Stimulated activated CD4-positive, alpha-beta T cell treated with anti-CD3 and anti-CD28 coated beads, Interleukin-2, amount 100 ng/mL, for 48 hours (primary cell): Measurements from ENCODE around the gene FAM114A1.
"Not testable (repeated sequence)": the region's sequence is repeated elsewhere in the genome, so short reads cannot be mapped to it uniquely, and the experiment has no call there.

Source experiments
- DNase-seq, 2 donors: peaks; one replicate each; pipeline ENCODE4 v3.0.0-alpha.2; 2020

FAM114A1 gene

DNA sequence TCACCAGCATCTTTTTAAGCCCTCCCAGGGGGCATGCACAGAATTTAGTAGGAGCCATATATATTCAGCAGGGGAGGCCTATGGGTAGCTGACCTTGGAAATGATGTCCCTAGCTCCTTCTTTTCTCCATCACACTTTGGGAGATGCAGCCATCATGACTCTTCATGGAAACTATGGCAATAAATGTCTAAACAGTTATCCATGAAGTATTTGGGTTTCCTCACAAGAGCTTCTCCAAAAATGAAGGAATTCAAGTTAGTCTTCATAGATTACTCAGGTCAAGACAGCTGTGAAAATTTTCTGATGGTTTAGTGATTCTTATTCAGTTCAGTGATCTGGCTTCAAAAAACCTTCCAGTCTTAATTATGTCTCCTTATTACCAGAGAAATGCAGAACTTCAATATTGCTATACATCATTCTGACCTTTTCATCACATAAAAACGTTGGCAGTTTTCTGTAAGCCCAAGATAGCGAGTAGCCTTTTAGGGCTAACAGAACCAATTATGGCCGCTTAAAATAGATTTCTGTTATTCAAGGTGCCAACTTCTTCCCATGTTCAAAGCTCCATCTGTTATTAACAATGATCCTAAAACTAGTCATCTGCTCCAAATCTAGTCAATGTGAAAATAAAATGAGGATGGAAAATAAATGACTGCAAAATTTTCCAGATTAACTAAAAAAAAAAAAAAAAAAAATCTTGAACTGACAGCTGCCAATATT is 112.1 kb downstream of the FAM114A1 start:
- no peak for DNase-seq

DNA sequence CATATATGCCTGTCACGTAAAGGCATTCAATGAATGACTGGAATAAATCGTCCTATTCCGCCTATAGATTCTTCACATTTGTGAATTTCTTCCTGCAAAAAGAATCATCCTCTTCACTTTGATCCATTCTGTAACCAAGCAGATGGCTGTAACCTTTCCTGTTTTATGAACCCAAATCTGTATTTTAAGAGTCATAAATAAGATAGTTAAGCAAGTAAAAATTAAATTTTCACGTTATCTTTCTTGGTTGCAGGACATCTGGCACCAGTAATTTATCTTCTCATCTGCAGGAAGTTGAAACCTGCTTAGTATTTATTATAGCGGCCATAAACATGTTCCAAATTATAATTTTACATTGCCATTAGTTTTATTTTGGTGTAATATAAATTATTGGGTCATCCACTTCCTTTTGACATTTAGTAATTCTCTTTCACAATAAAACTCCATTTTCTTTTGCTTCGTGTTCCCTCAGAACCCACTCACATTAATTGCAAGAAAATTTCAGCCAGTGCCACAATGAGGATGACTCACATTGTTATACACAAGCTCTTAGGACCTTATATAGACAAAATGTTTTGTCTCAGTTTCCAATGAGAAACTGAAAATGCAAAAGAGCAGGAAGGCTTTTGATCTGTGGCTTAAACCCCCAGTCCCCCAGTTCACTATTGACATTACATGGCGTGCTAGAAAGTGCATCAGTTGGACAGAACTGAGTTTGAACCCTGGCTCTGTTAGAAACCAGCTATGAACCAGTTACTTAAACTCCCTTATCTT is 113.5 kb downstream of the FAM114A1 start:
- DNase-seq = no peak

DNA sequence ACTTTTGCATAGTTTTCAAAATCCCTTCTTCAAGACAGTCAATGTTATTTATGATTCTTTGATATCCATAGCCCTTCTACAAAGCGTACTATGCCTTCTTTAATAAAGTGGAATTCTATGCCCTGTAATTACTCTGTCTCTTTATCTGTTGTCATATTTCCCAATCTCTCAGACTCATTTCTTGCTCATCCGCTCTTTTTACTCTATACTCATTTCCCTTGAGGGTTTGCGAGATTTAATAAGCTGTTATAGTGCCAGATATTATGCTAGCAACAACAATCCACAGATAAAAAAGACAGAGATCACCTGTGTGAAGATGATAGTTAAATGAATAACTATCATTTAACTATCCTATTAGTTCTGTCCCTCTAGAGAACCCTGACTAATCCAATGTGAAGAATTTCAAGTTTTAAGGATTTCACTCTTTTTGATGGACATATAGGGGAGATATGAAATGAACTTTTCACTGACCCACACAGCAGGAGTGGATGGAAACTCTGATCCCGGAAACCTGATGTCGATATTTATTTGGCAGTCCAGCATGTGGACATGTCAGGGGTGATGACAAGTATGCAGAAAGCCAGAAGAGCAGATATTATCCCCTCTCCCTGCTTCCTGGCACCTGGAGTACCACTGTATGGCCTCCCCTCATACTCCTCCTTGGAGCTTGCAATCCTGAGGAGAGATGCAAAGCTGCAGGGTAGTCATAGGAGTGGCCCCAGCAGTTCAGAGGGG is 114.9 kb downstream of the FAM114A1 start:
- DNase-seq = no peak

DNA sequence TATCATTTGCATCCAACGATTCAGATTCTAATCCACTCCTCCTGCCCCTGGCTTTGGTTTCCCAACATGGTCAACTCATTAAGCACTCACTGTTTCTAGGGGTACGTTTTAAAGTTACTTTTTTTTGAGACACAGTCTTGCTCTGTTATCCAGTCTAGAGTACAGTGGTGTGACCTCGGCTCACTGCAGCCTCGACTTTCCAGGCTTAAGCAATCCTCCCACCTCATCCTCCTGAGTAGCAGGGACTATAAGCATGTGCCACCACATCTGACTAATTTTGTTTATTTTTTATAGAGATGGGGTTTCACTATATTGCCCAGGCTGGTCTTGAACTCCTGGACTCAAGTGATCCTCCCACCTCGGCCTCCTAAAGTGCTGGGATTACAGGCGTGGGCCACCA is 115.7 kb downstream of the FAM114A1 start:
- DNase-seq = no peak

DNA sequence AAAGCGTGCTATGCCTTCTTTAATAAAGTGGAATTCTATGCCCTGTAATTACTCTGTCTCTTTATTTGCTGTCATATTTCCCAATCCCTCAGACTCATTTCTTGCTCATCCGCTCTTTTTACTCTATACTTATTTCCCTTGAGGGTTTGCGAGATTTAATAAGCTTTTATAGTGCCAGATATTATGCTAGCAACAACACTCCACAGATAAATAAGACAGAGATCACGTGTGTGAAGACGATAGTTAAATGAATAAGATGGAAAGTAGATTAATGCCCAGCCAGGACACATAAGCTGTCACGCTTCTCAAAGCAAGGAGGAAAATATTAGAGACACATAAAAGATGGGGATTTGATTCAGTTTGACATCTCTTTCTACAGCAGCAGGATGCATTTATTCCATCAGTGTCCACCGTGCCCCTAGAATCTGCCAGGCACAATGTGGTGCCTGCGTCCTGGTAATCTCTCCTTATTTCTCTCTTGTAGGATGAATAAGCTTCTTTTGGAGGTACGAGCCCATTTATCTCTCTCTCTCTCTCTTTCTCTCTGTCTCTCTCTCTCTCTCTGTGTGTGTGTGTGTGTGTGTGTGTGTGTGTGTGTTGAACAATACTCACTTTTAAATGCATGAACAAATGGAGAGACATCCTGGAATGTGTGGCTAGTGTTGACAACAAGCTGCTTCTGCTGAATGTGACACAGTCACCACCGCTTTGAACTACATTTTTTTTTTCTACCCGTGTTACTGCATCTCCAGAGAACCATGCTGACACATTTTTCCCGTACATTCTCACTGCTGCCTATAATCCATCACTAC is 116.4 kb downstream of the FAM114A1 start:
- DNase-seq = no peak

DNA sequence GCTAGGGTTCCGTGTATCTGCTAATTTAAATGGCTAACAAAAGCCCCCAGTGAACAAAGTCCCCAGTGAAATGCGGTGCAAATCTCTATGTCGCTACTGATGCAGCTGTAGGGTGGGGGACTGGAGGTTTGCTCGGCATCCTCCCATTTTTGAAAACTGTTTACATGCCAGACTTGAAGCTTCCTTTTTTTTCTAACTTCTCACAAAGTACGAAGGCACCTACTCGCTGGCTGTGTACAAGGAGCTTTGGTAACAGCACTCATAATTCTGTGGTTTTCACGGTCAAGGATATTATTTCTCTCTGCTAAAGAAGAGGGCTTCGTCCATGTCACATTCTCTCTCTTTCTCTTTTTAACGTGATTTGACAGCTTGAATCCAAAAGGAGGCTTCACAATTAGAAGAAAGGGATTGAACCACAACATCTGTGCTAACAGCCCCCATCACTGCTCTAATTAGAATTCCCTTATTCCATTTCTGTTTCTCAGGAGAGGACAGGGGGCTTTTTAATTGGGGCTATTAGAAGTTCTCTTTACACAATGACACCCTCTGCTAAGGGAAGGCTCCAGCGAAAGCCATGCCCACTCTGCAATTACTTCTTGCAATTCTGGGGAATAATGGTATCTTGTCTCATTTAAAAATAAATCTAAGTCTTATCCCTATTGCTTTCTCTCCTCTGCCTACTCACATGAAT is 117.9 kb downstream of the FAM114A1 start:
- DNase-seq = no peak

DNA sequence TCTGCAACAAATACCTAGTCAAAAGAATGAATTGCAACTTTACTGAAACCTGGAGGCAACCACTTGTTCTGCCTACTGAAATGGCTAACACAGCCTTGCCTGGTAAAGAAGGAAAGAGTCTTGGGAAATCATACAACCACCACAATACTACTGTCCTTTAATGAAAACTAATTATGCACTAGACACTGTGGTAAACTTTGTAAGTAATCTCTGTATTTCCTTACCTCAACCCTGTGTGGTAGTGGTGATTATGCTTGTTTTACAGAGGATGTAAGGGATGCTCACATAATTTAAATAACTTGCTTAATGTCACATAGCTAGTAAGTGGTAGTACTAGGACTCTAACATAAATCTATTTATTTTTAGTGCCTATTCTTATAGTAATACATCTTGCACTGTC is 119.9 kb downstream of the FAM114A1 start:
- no peak for DNase-seq

- not testable (repeated sequence) for DNase-seq
Observed at GRCh38 chr4:38988353-38988752, 120.7 kb downstream of the FAM114A1 start.

DNA sequence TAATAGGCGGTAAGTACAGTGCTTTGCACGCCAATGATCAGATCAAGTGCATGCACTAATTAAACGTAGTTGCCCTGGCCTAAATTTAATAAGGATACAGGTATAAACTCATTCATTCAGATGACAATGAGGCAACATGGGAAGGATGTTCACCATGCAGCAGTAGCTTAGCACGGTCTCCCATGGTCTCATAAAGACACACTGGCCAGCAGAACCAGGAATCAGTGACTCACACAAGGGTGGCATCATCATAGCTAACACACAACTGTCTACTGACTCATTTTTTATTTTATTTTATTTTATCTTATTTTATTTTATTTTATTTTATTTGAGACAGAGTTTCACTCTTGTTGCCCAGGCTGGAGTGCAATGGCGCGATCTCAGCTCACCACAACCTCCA is 121.9 kb downstream of the FAM114A1 start:
- no peak for DNase-seq

- DNase-seq = no peak
Observed at GRCh38 chr4:38990241-38990640, 122.6 kb downstream of the FAM114A1 start.

GRCh38 chr4:38993683-38994082 is 126.1 kb downstream of the FAM114A1 start:
- no peak for DNase-seq

- no peak for DNase-seq
Observed at GRCh38 chr4:38994135-38994534, 126.5 kb downstream of the FAM114A1 start.
